K562 (cell line): ENCODE results near the gene SOCS3. TPM values are rescaled to one million over a fixed set of nuclear protein-coding genes. Genes with fewer than 3 reads are reported as not detected.

Experiments used
- FOXK1 ChIP-seq: sonication (generic); formaldehyde crosslinking; IDR thresholded peaks from 2 replicates; pipeline ENCODE4 v1.8.0; 2022; ENCODE audit warnings: missing genetic modification reagents, mild to moderate bottlenecking, borderline replicate concordance
- GATA2 ChIP-seq: sonication (generic); formaldehyde crosslinking; IDR thresholded peaks from 2 replicates; pipeline ENCODE4 v1.4.0; 2020; ENCODE audit warnings: mild to moderate bottlenecking, missing genetic modification reagents
- LCOR ChIP-seq: sonication (generic); formaldehyde crosslinking; IDR thresholded peaks from 2 replicates; pipeline ENCODE4 v1.8.0; 2022; ENCODE audit warnings: mild to moderate bottlenecking, missing genetic modification reagents
- MBD2 ChIP-seq: sonication (generic); IDR thresholded peaks from 2 replicates; pipeline ENCODE4 v1.6.1; 2016; ENCODE audit warnings: low read depth, borderline replicate concordance
- MYC ChIP-seq, 2 experiments: fragments of 250-450 bp in 1 of 2; sonication (Bioruptor Pico) in 1 of 2; IDR thresholded peaks; 2 replicates each; pipeline versions ENCODE4 v1.5.1 to v1.6.1; 2012 to 2021; ENCODE audit warnings: low read depth in 2 of 2, borderline replicate concordance in 1 of 2, improper control_type of control experiment in 1 of 2, low read length in 1 of 2, mild to moderate bottlenecking in 1 of 2, moderate library complexity in 1 of 2
- RBM25 ChIP-seq: fragments of 200-400 bp; formaldehyde crosslinking; IDR thresholded peaks from 2 replicates; pipeline ENCODE4 v1.6.1; 2018; ENCODE audit warnings: low read length, low read depth, moderate library complexity; ENCODE audit not compliant: severe bottlenecking
- SMAD1 ChIP-seq: fragments of 150-350 bp; IDR thresholded peaks from 2 replicates; pipeline ENCODE4 v1.6.1; 2014; ENCODE audit warnings: low read length, low read depth; ENCODE audit not compliant: partially characterized antibody
- polyA plus RNA-seq, 8 experiments: library from polyadenylated mRNA; depleted of rRNA in 4 of 8; stranded (reverse) in 5 of 8; unstranded in 3 of 8; fragments of >200 nt; fragmentation: Nextera tagmentation in 2 of 8; fragmentation: Illumina TruSeq in 1 of 8; extraction: Ambion mirVana in 2 of 8; extraction: Trizol in 1 of 8; gene quantifications; 2 replicates each; pipeline versions ENCODE4 v1.2.1 to v1.2.3, GENCODE V29; 2011 to 2014; ENCODE audit warnings: inconsistent platforms in 1 of 8, missing spikeins in 1 of 8
- total RNA-seq, 7 experiments: library from RNA; depleted of rRNA in 6 of 7; stranded (reverse); fragments of >200 nt in 6 of 7; fragmentation: Illumina TruSeq in 2 of 7; extraction: Trizol in 2 of 7; gene quantifications; 2 replicates each; pipeline versions ENCODE4 v1.2.1 to v1.2.3, GENCODE V29; 2011 to 2021; ENCODE audit warnings: low replicate concordance in 1 of 7
- TF ChIP-seq, protein P1 (sequence below): sonication (generic); formaldehyde crosslinking; IDR thresholded peaks from 2 replicates; pipeline ENCODE4 v1.8.0; 2023; ENCODE audit warnings: mild to moderate bottlenecking, missing genetic modification reagents
- TF ChIP-seq, protein P2 (sequence below): fragments of 450-650 bp; IDR thresholded peaks from 2 replicates; pipeline ENCODE4 v1.6.1; 2017; ENCODE audit warnings: antibody characterized with exemption, mild to moderate bottlenecking
- TF ChIP-seq, protein P3 (sequence below): fragments of 250-450 bp; sonication (Bioruptor Pico); IDR thresholded peaks from 2 replicates; pipeline ENCODE4 v1.5.0; 2020; ENCODE audit warnings: mild to moderate bottlenecking
- TF ChIP-seq, protein P4 (sequence below): IDR thresholded peaks from 2 replicates; pipeline ENCODE4 v1.6.1; 2016; ENCODE audit warnings: missing genetic modification characterization, missing compliant biosample characterization

The SOCS3 gene
- total and polyA plus RNA-seq, 9 of the 15 experiments (the other 6 are each of a cell fraction or from before 2014, with no cell fraction given), result 0.56 to 38.9 (median 13.7) TPM

DNA sequence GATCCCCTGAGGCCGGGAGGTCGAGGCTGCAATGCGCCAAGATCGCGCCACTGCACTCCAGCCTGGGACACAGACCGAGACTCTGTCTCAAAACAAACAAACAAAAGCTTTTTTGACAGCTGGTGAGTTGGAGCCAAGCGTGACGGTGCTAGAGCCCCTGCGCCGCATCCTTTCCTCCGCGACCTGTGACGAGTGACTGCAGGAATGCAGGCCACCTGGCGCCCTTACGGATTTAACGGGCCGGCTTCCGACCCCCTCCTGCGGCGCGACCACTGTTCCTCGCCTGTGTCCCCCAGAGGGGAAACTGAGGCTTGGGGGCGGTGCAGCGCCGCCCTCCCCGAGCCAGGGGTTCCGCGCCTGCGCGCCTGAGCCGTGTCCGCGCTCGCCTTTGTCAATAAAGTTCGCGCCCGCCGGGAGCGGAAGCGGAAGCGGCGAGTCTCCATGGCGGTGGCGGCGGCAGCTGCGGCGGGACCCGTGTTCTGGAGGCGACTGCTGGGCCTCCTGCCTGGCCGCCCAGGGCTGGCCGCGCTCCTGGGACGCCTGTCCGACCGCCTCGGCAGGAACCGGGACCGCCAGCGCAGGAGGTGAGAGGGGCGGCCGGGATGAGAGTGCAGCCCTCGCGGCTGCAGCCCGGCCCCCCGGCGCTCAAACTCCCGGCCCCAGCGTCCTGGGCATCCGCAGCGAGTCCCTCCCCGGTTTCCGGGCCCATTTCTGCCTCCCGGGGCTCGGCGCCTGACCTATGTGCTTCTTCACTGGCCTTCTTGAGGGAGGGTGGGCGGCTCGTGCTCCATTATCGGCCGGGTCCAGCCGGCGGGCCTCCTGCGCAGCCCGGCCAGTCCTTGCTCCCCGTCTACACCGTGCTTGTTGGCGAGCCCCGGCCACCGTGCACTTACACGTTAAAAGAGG, 18.6 kb upstream of the SOCS3 start, which contains the start of gene PGS1 (continued):
- no peak for TF ChIP-seq RBM25
- TF ChIP-seq MYC (IDR thresholded peaks at IDR 0.05; ENCODE audit: low read depth, low read length), result peak; percentile 56; the same call in 1 of the 2 replicates
- TF ChIP-seq MYC (CRISPR knock-in tag; IDR thresholded peaks at IDR 0.05; ENCODE audit: borderline replicate concordance, low read depth), result peak; percentile 64; the same call in 1 of the 2 replicates
- TF ChIP-seq, protein P1, sequence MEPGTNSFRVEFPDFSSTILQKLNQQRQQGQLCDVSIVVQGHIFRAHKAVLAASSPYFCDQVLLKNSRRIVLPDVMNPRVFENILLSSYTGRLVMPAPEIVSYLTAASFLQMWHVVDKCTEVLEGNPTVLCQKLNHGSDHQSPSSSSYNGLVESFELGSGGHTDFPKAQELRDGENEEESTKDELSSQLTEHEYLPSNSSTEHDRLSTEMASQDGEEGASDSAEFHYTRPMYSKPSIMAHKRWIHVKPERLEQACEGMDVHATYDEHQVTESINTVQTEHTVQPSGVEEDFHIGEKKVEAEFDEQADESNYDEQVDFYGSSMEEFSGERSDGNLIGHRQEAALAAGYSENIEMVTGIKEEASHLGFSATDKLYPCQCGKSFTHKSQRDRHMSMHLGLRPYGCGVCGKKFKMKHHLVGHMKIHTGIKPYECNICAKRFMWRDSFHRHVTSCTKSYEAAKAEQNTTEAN (CRISPR knock-in tag), result no peak
- TF ChIP-seq, protein P2, sequence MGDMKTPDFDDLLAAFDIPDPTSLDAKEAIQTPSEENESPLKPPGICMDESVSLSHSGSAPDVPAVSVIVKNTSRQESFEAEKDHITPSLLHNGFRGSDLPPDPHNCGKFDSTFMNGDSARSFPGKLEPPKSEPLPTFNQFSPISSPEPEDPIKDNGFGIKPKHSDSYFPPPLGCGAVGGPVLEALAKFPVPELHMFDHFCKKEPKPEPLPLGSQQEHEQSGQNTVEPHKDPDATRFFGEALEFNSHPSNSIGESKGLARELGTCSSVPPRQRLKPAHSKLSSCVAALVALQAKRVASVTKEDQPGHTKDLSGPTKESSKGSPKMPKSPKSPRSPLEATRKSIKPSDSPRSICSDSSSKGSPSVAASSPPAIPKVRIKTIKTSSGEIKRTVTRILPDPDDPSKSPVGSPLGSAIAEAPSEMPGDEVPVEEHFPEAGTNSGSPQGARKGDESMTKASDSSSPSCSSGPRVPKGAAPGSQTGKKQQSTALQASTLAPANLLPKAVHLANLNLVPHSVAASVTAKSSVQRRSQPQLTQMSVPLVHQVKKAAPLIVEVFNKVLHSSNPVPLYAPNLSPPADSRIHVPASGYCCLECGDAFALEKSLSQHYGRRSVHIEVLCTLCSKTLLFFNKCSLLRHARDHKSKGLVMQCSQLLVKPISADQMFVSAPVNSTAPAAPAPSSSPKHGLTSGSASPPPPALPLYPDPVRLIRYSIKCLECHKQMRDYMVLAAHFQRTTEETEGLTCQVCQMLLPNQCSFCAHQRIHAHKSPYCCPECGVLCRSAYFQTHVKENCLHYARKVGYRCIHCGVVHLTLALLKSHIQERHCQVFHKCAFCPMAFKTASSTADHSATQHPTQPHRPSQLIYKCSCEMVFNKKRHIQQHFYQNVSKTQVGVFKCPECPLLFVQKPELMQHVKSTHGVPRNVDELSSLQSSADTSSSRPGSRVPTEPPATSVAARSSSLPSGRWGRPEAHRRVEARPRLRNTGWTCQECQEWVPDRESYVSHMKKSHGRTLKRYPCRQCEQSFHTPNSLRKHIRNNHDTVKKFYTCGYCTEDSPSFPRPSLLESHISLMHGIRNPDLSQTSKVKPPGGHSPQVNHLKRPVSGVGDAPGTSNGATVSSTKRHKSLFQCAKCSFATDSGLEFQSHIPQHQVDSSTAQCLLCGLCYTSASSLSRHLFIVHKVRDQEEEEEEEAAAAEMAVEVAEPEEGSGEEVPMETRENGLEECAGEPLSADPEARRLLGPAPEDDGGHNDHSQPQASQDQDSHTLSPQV, result no peak
- no peak for TF ChIP-seq FOXK1 (CRISPR knock-in tag)
- TF ChIP-seq, protein P3, sequence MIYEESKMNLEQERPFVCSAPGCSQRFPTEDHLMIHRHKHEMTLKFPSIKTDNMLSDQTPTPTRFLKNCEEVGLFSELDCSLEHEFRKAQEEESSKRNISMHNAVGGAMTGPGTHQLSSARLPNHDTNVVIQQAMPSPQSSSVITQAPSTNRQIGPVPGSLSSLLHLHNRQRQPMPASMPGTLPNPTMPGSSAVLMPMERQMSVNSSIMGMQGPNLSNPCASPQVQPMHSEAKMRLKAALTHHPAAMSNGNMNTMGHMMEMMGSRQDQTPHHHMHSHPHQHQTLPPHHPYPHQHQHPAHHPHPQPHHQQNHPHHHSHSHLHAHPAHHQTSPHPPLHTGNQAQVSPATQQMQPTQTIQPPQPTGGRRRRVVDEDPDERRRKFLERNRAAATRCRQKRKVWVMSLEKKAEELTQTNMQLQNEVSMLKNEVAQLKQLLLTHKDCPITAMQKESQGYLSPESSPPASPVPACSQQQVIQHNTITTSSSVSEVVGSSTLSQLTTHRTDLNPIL (CRISPR knock-in tag), result no peak
- TF ChIP-seq, protein P4, sequence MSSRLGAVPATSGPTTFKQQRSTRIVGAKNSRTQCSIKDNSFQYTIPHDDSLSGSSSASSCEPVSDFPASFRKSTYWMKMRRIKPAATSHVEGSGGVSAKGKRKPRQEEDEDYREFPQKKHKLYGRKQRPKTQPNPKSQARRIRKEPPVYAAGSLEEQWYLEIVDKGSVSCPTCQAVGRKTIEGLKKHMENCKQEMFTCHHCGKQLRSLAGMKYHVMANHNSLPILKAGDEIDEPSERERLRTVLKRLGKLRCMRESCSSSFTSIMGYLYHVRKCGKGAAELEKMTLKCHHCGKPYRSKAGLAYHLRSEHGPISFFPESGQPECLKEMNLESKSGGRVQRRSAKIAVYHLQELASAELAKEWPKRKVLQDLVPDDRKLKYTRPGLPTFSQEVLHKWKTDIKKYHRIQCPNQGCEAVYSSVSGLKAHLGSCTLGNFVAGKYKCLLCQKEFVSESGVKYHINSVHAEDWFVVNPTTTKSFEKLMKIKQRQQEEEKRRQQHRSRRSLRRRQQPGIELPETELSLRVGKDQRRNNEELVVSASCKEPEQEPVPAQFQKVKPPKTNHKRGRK (tag), result no peak
- 0 out of 2 replicates have a peak, but pooled peaks have one; percentile 49 for TF ChIP-seq MBD2
- TF ChIP-seq LCOR, result peak; percentile 88; the same call in 1 of the 2 replicates
- no peak for TF ChIP-seq SMAD1
- TF ChIP-seq GATA2 (CRISPR knock-in tag), result no peak
